Loucy (cell line): ENCODE measurements around the gene CFAP58.

ENCODE experiments used
- H2AFZ ChIP-seq: fragments of 200-600 bp; sonication (generic); 2 replicates; pipeline ENCODE4 v1.6.0; 2016; ENCODE audit warnings: antibody characterized with exemption, mild to moderate bottlenecking, low read length, moderate library complexity
- H3F3A ChIP-seq: fragments of 200-600 bp; 2 replicates; pipeline ENCODE4 v1.6.0; 2016; ENCODE audit warnings: antibody characterized with exemption, low read depth, mild to moderate bottlenecking
- H3K27me3 ChIP-seq: fragments of 200-600 bp; sonication (generic); 2 replicates; pipeline ENCODE4 v1.6.1; 2014; ENCODE audit warnings: low read length, mild to moderate bottlenecking; ENCODE audit not compliant: insufficient read depth, poor library complexity, severe bottlenecking
- H3K36me3 ChIP-seq: fragments of 200-600 bp; sonication (generic); 2 replicates; pipeline ENCODE4 v1.6.1; 2016; ENCODE audit warnings: low read length; ENCODE audit not compliant: insufficient read depth
- H3K4me1 ChIP-seq: fragments of 200-600 bp; sonication (generic); 2 replicates; pipeline ENCODE4 v1.5.1; 2014; ENCODE audit warnings: low read length, mild to moderate bottlenecking; ENCODE audit not compliant: insufficient read depth, poor library complexity, severe bottlenecking
- H3K4me2 ChIP-seq: fragments of 200-600 bp; sonication (generic); 2 replicates; pipeline ENCODE4 v1.6.0; 2014; ENCODE audit warnings: antibody characterized with exemption, low read length, low read depth, mild to moderate bottlenecking; ENCODE audit not compliant: poor library complexity, severe bottlenecking
- H3K4me3 ChIP-seq: fragments of 200-600 bp; sonication (generic); 2 replicates; pipeline ENCODE4 v1.5.1; 2014; ENCODE audit warnings: low read length, mild to moderate bottlenecking, mixed read lengths; ENCODE audit not compliant: poor library complexity, severe bottlenecking
- H3K79me2 ChIP-seq: fragments of 200-600 bp; sonication (generic); 2 replicates; pipeline ENCODE4 v1.6.1; 2014; ENCODE audit warnings: low read length; ENCODE audit not compliant: insufficient read depth
- H3K9ac ChIP-seq: fragments of 200-600 bp; sonication (generic); 2 replicates; pipeline ENCODE4 v1.6.0; 2014; ENCODE audit warnings: mild to moderate bottlenecking, low read depth, low read length, moderate library complexity; ENCODE audit not compliant: poor library complexity, severe bottlenecking
- H3K9me2 ChIP-seq: fragments of 200-600 bp; sonication (generic); replicated peaks from 2 replicates; pipeline ENCODE4 v1.6.1; 2016; ENCODE audit warnings: low read depth, low read length, mixed read lengths
- H3K9me3 ChIP-seq: fragments of 200-600 bp; sonication (generic); 2 replicates; pipeline ENCODE4 v1.6.1; 2014; ENCODE audit warnings: mild to moderate bottlenecking, antibody characterized with exemption, low read length, low read depth; ENCODE audit not compliant: insufficient read depth
- H4K20me1 ChIP-seq: fragments of 200-600 bp; sonication (generic); 2 replicates; pipeline ENCODE4 v1.6.0; 2014; ENCODE audit warnings: antibody characterized with exemption, low read length, mild to moderate bottlenecking; ENCODE audit not compliant: insufficient read depth, poor library complexity, severe bottlenecking
- CTCF ChIP-seq: fragments of 200-600 bp; sonication (generic); conservative IDR thresholded peaks from 2 replicates; pipeline ENCODE4 v1.5.1; 2014; ENCODE audit warnings: mild to moderate bottlenecking, antibody characterized with exemption, low read length
- EZH2phosphoT487 ChIP-seq: fragments of 200-600 bp; IDR thresholded peaks from 2 replicates; pipeline ENCODE4 v1.6.1; 2018; ENCODE audit warnings: antibody characterized with exemption, mild to moderate bottlenecking, moderate library complexity, borderline replicate concordance

Gene CFAP58

GRCh38 chr10:104321226-104321625 lies 32.4 kb upstream of the CFAP58 start:
- Histone ChIP-seq H3K79me2 (peaks cover 100% of the 10 kb centered on the region), H4K20me1 (peaks cover 94% of the 10 kb centered on the region)

GRCh38 chr10:104321725-104322415 lies 31.8 kb upstream of the CFAP58 start:
- Histone ChIP-seq H3K79me2 (peaks cover 100% of the 10 kb centered on the region), H3K4me1 (peaks cover 61% of the 10 kb centered on the region), H3K9me3 (no peaks in the 10 kb centered on the region), H3K4me3 (peak overlapping the region; percentile 42), H3F3A (no peaks in the 10 kb centered on the region), H3K4me2 (peak overlapping the region; percentile 85), H4K20me1 (peaks cover 94% of the 10 kb centered on the region), H3K9me2 (no peaks in the 10 kb centered on the region), H3K9ac (peak overlapping the region; percentile 23), H2AFZ (no peak overlapping the region), H3K27me3 (no peaks in the 10 kb centered on the region), H3K36me3 (peaks cover 9% of the 10 kb centered on the region; the same call in 1 of the 2 replicates)
- TF ChIP-seq CTCF (no peak), EZH2phosphoT487 (no peak)

More at GRCh38 chr10:104321226-104321625, 32.4 kb upstream of the CFAP58 start:
- Histone ChIP-seq H2AFZ (no peak overlapping the region), H3K36me3 (peaks cover 13% of the 10 kb centered on the region; the same call in 1 of the 2 replicates), H3K9me3 (no peaks in the 10 kb centered on the region), H3K9ac (peak overlapping the region; percentile 23), H3K4me2 (peak overlapping the region; percentile 85), H3K4me1 (peaks cover 55% of the 10 kb centered on the region), H3K4me3 (no peak overlapping the region), H3K9me2 (no peaks in the 10 kb centered on the region), H3F3A (no peaks in the 10 kb centered on the region), H3K27me3 (no peaks in the 10 kb centered on the region)
- TF ChIP-seq CTCF (no peak), EZH2phosphoT487 (no peak)

- H3K4me3 ChIP-seq: peak overlapping the region; percentile 42
- peaks cover 100% of the 10 kb centered on the region for H3K79me2 ChIP-seq
These were observed 31.2 kb upstream of the CFAP58 start for GRCh38 chr10:104322416-104322782.

More at GRCh38 chr10:104322416-104322782, 31.2 kb upstream of the CFAP58 start:
- Histone ChIP-seq H3K9me2 (no peaks in the 10 kb centered on the region), H3K27me3 (no peaks in the 10 kb centered on the region), H3K4me2 (peak overlapping the region; percentile 85), H3K36me3 (peaks cover 5% of the 10 kb centered on the region; the same call in 1 of the 2 replicates), H3K9me3 (no peaks in the 10 kb centered on the region), H3F3A (no peaks in the 10 kb centered on the region), H3K4me1 (peaks cover 66% of the 10 kb centered on the region), H3K9ac (peak overlapping the region; percentile 23), H2AFZ (no peak overlapping the region), H4K20me1 (peaks cover 92% of the 10 kb centered on the region)
- TF ChIP-seq CTCF: no peak
- no peak for TF ChIP-seq EZH2phosphoT487
